B cell (primary cell): Measurements from ENCODE around the gene JARID2.

Experiments used
- EZH2 ChIP-seq: IDR thresholded peaks from 2 replicates; pipeline ENCODE4 v1.6.1; 2012; ENCODE audit warnings: borderline replicate concordance, low read depth, mild to moderate bottlenecking, moderate library complexity, low read length; ENCODE audit not compliant: insufficient read depth, poor library complexity, severe bottlenecking
- TF ChIP-seq, protein P1 (sequence below): fragments of 200-600 bp; IDR thresholded peaks from one replicate; pipeline ENCODE4 v1.8.0; 2022; ENCODE audit warnings: antibody characterized with exemption, mild to moderate bottlenecking

DNA sequence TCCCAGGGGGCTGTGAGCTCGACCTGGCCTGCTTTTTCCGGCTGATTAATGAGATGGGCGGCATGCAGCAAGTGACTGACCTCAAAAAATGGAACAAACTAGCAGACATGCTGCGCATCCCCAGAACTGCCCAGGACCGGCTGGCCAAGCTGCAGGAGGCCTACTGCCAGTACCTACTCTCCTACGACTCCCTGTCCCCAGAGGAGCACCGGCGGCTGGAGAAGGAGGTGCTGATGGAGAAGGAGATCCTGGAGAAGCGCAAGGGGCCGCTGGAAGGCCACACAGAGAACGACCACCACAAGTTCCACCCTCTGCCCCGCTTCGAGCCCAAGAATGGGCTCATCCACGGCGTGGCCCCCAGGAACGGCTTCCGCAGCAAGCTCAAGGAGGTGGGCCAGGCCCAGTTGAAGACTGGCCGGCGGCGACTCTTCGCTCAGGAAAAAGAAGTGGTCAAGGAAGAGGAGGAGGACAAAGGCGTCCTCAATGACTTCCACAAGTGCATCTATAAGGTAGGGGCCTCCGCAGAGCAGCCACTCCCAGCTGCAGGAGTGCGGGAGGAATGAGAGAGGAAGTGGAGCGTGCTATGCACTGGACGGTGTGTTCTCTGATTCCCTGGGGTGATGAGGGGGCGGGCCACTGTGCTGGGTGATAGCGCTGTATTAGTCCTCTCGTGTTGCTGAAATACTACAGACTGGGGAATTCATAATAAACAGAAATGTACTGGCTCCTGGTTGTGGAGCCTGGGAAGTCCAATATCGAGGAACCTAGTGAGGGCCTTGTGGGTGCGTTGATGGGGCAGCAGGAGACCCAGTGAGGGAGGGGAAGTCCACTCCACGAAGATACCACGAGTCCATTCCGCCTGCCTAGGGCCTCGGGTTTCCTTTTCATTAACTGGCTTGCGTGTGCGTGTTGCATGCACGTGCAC is 255.3 kb downstream of the JARID2 start:
- TF ChIP-seq, protein P1, sequence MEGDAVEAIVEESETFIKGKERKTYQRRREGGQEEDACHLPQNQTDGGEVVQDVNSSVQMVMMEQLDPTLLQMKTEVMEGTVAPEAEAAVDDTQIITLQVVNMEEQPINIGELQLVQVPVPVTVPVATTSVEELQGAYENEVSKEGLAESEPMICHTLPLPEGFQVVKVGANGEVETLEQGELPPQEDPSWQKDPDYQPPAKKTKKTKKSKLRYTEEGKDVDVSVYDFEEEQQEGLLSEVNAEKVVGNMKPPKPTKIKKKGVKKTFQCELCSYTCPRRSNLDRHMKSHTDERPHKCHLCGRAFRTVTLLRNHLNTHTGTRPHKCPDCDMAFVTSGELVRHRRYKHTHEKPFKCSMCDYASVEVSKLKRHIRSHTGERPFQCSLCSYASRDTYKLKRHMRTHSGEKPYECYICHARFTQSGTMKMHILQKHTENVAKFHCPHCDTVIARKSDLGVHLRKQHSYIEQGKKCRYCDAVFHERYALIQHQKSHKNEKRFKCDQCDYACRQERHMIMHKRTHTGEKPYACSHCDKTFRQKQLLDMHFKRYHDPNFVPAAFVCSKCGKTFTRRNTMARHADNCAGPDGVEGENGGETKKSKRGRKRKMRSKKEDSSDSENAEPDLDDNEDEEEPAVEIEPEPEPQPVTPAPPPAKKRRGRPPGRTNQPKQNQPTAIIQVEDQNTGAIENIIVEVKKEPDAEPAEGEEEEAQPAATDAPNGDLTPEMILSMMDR, result no peak
- no peak for TF ChIP-seq EZH2
